Measurements from ENCODE around the gene PTK7. TPM values are rescaled to one million over a fixed set of nuclear protein-coding genes. Genes with fewer than 3 reads are reported as not detected.

Gene PTK7
- total and polyA plus RNA-seq, 2 donors (not counting 3 experiments of a cell fraction or from before 2014, with no cell fraction given): 41.9 to 65.6 TPM

DNA sequence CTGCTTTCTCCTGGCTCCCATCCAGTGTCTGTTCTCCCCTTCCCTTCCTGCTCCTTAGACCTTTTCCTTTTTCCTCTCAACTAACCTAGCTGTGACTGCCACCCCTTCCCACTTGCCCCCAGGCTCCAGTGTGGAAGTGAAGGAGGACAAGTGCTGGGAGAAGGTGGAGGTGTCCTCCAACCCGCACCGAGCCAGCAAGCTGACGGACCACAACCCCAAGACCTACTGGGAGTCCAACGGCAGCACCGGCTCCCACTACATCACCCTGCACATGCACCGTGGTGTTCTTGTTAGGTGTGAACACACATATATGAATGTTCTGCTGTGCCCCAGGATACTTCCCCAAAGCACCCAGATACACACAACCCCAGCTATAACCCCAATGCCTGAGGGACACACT is 124.4 kb downstream of the PTK7 start:
- Histone ChIP-seq H3K27ac (ENCODE audit: insufficient read depth, low read depth, low read length) (no peak overlapping the region), H3K9me1 (replicated peaks; ENCODE audit: control insufficient read depth, extremely low read depth, insufficient read depth, low read length) (no peaks in the 10 kb centered on the region), H3K4me2 (ENCODE audit: insufficient read depth, low read length) (no peak overlapping the region), H3K4me1 (ENCODE audit: control insufficient read depth, extremely low read depth, insufficient read depth, low read length) (no peaks in the 10 kb centered on the region), H3K9me3 (replicated peaks; ENCODE audit: control insufficient read depth, insufficient read depth, low read length) (no peaks in the 10 kb centered on the region), H3K36me3 (ENCODE audit: control insufficient read depth in 2 of 2, extremely low read depth in 1 of 2, insufficient read depth in 2 of 2, low read length in 2 of 2) (peaks cover 0 to 22% of the 10 kb centered on the region in 2 experiments), H3K79me2 (ENCODE audit: control insufficient read depth, insufficient read depth, low read length) (no peaks in the 10 kb centered on the region), H3K9ac (replicated peaks; ENCODE audit: extremely low read depth, insufficient read depth, low read length) (no peak overlapping the region), H3K27me3 (ENCODE audit: control insufficient read depth in 2 of 2, insufficient read depth in 2 of 2, low read length in 2 of 2) (no peaks in the 10 kb centered on the region), H4K20me1 (replicated peaks; ENCODE audit: control insufficient read depth, extremely low read depth, insufficient read depth, low read length) (no peaks in the 10 kb centered on the region), H2AFZ (ENCODE audit: low read depth, low read length) (no peak overlapping the region), H3K4me3 (replicated peaks in 1 of 3; ENCODE audit: insufficient read depth in 1 of 3, low read depth in 1 of 3, low read length in 3 of 3) (no peak overlapping the region)
- DNase-seq (ENCODE audit: low read depth, low spot score) (no peak), FAIRE-seq (no peak)
- POLR2A ChIA-PET: no interaction called here
- no TSS peak for BruUV-seq (replicated peaks)
- TF ChIP-seq, protein P1, sequence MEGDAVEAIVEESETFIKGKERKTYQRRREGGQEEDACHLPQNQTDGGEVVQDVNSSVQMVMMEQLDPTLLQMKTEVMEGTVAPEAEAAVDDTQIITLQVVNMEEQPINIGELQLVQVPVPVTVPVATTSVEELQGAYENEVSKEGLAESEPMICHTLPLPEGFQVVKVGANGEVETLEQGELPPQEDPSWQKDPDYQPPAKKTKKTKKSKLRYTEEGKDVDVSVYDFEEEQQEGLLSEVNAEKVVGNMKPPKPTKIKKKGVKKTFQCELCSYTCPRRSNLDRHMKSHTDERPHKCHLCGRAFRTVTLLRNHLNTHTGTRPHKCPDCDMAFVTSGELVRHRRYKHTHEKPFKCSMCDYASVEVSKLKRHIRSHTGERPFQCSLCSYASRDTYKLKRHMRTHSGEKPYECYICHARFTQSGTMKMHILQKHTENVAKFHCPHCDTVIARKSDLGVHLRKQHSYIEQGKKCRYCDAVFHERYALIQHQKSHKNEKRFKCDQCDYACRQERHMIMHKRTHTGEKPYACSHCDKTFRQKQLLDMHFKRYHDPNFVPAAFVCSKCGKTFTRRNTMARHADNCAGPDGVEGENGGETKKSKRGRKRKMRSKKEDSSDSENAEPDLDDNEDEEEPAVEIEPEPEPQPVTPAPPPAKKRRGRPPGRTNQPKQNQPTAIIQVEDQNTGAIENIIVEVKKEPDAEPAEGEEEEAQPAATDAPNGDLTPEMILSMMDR (IDR thresholded peaks at IDR 0.05; ENCODE audit: extremely low read depth in 1 of 2, insufficient read depth in 1 of 2, low read depth in 1 of 2, low read length in 2 of 2): no peak
- intact Hi-C loops (cut with micrococcal nuclease) (no loop called here), dilution Hi-C loops (cut with MboI; ENCODE audit: extremely low pct_ligation_motif_present, low sequenced_read_pairs) (no loop called here)
- CTCF ChIA-PET: interaction anchor here (0.6 kb wide), 1 partner anchor 28 kb away, joined by 3 read pairs; the partner anchor contains the start of gene DNPH1

DNA sequence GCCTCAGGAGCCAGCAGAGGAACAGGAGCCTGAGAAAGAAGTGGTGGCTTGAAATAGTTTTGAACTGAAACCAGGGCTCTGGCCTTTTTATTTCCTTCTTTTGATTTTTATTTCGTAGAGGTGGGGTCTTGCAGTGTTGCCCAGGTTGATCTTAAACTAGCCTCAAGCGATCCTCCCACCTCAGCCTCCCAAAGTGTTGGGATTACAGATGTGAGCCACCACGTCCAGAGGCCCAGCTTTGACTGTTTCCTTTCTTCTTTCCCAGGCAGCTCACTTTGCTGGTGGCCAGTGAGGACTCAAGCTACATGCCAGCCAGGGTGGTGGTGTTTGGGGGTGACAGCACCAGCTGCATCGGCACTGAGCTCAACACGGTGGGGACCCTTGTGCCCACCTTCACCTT is 126.3 kb downstream of the PTK7 start:
- Histone ChIP-seq H4K20me1 (replicated peaks; ENCODE audit: control insufficient read depth, extremely low read depth, insufficient read depth, low read length) (no peaks in the 10 kb centered on the region), H3K9me3 (replicated peaks; ENCODE audit: control insufficient read depth, insufficient read depth, low read length) (no peaks in the 10 kb centered on the region), H3K79me2 (ENCODE audit: control insufficient read depth, insufficient read depth, low read length) (no peaks in the 10 kb centered on the region), H3K36me3 (ENCODE audit: control insufficient read depth in 2 of 2, extremely low read depth in 1 of 2, insufficient read depth in 2 of 2, low read length in 2 of 2) (peaks cover 0 to 16% of the 10 kb centered on the region in 2 experiments), H3K27me3 (ENCODE audit: control insufficient read depth in 2 of 2, insufficient read depth in 2 of 2, low read length in 2 of 2) (no peaks in the 10 kb centered on the region), H2AFZ (ENCODE audit: low read depth, low read length) (no peak overlapping the region), H3K4me2 (ENCODE audit: insufficient read depth, low read length) (no peak overlapping the region), H3K4me1 (ENCODE audit: control insufficient read depth, extremely low read depth, insufficient read depth, low read length) (no peaks in the 10 kb centered on the region), H3K9ac (replicated peaks; ENCODE audit: extremely low read depth, insufficient read depth, low read length) (no peak overlapping the region), H3K27ac (ENCODE audit: insufficient read depth, low read depth, low read length) (no peak overlapping the region), H3K4me3 (replicated peaks in 1 of 3; ENCODE audit: insufficient read depth in 1 of 3, low read depth in 1 of 3, low read length in 3 of 3) (no peak overlapping the region), H3K9me1 (replicated peaks; ENCODE audit: control insufficient read depth, extremely low read depth, insufficient read depth, low read length) (no peaks in the 10 kb centered on the region)
- no TSS peak for BruUV-seq (replicated peaks)
- CTCF ChIA-PET: interaction anchor here (1.5 kb wide), 1 partner anchor 27 kb away, joined by 5 read pairs; the partner anchor contains the start of gene DNPH1
- dilution Hi-C loops (cut with MboI; ENCODE audit: extremely low pct_ligation_motif_present, low sequenced_read_pairs): no loop called here
- DNase-seq (ENCODE audit: low read depth, low spot score) (no peak), FAIRE-seq (no peak)
- no peak for TF ChIP-seq JUN (IDR thresholded peaks at IDR 0.05; ENCODE audit: borderline replicate concordance, insufficient read depth, insufficient read length, low read depth)
- no peak for TF ChIP-seq POLR2AphosphoS5 (IDR thresholded peaks at IDR 0.05; ENCODE audit: insufficient read depth, low read depth, low read length)
- TF ChIP-seq EZH2 (IDR thresholded peaks at IDR 0.05; ENCODE audit: borderline replicate concordance, low read depth, low read length, severe bottlenecking): no peak
- intact Hi-C loops (cut with micrococcal nuclease): no loop called here
- POLR2A ChIA-PET: no interaction called here
